Measurements from ENCODE around the gene MYL6B.
"Not testable (repeated sequence)": the region's sequence is repeated elsewhere in the genome, so short reads cannot be mapped to it uniquely, and the experiment has no call there.

Gene MYL6B

DNA sequence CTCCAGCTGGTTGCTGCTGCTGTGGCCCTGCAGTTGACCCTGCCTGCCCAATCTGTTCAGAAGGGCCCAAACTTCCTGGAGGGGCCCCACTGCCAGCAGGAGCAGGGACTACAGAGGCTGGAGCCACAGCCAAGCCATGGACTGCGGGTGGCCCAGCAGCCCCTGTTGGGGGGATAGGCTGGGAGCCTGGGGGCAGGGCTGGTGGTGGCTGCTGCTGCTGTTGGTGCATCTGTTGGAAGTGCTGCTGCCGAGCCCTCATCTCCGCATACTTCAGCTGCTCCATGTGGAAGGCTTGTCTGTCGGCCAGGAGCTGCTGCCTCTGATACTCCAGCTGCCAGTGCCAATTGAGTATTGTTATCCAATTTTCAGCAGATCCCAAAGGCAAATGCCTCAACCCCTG lies 13.0 kb downstream of the MYL6B start:
- no peak for DNase-seq (ENCODE audit: low read depth in 2 of 2)

DNA sequence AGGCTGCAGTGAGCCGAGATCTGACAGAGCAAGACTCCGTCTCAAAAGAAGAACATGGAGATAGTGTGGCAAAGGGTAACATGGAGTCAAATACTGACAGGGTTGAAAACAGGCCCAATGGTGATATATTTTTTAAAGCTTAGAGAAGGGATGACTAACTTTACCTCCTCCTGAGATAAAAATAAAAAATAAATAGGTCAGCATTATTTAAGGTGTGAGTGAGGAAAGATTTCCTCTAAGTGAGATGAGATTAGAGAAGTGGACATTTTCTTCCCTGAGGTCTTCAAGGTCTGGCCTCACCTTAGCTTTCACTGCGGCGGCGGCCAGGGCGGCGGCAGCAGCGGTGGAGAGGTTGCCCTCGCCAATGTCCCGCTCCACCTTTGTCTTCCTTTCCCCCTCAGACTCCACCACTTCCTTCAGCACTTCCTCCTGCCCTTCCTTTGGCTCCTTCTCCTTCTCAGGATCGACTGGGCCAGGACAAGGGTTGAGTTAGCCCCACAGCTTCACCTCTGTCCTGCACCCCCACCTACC lies 16.9 kb downstream of the MYL6B start:
- no peak for DNase-seq (ENCODE audit: low read depth in 2 of 2)

DNA sequence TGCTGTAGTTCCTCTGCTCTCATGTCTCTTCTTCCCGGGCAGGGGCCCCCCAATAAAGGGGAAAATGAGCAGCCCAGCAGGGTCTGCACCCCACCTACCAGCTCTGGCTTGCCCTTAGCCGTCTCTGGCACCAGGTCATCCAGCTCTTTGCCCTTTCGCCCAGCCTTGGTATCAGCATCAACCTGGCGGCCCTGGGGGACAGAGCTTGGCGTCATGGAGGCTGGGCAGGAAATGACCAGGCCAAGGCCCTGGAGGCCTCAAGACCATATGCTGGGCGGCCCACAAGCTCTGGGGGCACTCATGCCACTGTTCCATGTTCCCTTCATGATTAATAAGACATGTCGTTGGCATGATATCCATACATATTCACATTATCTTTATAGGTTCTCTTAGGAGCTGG lies 20.5 kb downstream of the MYL6B start:
- no peak for DNase-seq (ENCODE audit: low read depth in 2 of 2)

DNA sequence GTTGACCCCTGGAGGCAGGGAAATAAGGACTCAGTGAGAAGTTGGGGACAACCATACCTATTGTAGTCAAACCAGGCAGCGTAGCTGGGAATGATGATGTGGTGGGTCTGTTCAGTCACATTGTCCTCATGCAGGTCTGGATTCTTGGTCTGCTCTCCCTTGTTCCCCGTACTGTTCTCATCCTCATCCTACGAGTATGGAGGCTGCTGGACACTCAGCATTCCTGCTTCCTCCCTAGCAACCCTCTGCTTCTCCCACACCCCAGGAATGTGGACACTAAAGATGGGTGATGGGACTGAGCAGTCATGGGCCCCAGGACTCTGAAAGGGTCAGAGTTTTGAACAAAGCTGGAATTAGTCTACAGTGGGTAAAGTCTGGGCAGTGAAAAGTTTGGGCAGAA lies 26.0 kb downstream of the MYL6B start:
- DNase-seq (ENCODE audit: low read depth in 2 of 2), result no peak

DNA sequence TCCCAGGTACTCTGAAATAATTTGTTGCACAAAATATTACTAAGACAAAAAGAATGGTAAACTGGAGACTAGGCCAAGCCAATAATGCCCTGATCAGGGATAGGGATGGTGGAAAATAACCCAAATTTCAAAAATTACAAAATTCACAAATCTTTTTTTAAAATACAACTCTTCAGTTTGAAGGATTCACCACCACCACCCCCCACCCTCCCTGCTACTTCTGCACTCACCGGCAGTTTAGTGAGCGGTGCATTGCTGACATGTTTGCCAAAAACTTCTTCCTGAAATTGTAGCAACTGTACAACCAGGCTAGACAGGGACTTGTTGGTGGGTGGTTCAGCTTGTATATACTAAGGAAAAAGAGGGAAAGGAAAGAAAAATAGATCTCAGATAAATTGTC lies 34.6 kb downstream of the MYL6B start:
- DNase-seq (ENCODE audit: low read depth in 2 of 2), result no peak

DNA sequence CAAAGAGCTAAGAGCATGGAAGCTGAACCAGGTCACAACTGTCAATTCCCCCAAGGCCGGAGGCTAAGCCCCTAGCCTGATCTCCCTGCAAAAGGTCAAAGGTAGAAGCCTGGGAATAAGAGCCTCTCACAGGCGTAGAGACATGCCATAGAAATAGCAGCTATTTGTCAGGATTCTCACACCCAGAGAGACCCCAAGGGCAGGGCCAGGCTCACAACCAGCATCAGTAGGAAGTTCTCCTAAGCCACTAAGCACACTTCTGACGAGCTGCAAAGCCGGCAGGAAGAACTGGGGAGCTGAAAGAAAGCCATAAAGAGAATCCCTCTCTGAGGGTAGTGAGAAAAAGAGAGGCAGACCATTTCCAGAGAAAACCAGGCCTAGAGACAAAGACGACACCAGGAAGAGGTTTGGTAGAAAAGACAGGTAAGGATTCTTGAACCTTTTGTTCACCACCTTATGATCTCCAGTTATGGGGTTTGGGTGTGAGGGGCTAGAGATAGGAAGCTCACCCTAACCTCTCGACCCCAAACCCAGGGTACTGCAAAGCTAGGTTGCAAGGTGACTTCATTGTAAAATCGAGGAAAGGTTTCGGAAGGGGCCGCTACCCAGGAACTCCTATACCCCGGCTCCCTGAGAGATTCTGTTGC lies 35.9 kb downstream of the MYL6B start:
- no peak for DNase-seq (ENCODE audit: low read depth in 2 of 2)

GRCh38 chr12:56188778-56189098 lies 36.4 kb downstream of the MYL6B start:
- DNase-seq (ENCODE audit: low read depth in 2 of 2), result no peak

GRCh38 chr12:56189099-56189917 lies 36.9 kb downstream of the MYL6B start, which contains the start of gene SMARCC2:
Gene SMARCC2 (minus strand): TSS chr12:56189483. CDS start chr12:56189461, 22 bp downstream.
- peak; percentile 73 for DNase-seq (ENCODE audit: low read depth in 2 of 2)

GRCh38 chr12:56189918-56190694 lies 37.7 kb downstream of the MYL6B start:
- peak; percentile 76 to 88 for DNase-seq (ENCODE audit: low read depth in 2 of 2)

- no peak for DNase-seq (ENCODE audit: low read depth in 2 of 2)
These were observed 38.3 kb downstream of the MYL6B start for GRCh38 chr12:56190695-56191155.

GRCh38 chr12:56192582-56192981 lies 40.2 kb downstream of the MYL6B start:
- DNase-seq (ENCODE audit: low read depth in 2 of 2), result no peak

DNA sequence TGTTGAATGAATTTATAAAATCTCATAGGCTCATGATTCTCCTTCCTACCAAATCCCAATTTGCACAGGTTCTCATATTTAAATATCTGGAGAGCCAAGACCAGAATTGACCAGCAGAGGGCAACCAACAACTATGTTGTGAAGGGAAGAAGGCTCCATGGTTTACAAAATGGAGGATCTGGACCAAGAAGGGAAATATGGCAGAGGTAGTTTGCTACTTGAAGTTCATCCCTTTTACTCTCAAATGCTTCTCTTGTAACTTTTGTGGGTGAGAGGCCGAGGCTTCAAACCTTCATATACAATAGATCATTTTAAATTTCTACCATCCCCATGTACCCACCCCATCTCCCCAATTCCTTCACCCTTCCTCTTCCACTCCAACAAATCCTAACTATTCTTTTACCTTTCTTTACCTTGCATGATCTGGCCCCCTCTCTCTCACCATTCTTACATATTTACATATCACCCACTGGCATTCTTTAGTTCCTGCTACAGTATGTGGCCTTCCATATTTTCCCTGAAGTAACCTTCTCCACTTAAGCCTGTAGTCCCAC lies 40.7 kb downstream of the MYL6B start:
- DNase-seq (ENCODE audit: low read depth in 2 of 2), result peak; percentile 34 to 56

DNA sequence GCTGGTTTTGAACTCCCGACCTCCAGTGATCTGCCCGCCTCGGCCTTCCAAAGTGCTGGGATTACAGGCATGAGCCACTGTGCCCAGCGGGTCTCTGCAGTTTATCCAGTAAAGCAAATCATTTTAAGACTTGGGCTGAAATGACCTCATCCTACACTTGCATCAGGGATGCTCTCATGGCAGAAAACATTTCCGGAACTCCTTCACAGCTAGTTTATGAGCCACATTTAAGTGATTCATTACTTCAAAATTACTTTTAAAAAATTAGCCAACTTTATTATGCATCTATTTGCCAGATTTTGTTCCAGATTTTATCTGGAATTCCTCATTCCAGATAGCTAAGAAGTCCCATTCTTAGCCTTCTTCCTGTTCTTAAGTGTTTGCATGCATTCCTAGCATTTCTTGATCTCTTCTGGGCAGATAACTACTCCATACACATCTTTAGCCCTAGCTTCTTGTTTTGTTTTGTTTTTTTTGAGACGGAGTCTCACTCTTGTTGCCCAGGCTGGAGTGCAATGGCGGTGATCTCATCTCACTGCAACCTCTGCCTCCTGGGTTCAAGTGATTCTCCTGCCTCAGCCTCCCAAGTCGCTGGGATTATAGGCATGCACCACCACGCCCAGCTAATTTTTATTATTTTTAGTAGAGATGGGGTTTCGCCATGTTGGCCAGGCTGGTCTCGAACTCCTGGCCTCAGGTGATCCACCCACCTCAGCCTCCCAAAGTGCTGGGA lies 44.6 kb downstream of the MYL6B start:
- DNase-seq (ENCODE audit: low read depth in 2 of 2), result not testable (repeated sequence)

DNA sequence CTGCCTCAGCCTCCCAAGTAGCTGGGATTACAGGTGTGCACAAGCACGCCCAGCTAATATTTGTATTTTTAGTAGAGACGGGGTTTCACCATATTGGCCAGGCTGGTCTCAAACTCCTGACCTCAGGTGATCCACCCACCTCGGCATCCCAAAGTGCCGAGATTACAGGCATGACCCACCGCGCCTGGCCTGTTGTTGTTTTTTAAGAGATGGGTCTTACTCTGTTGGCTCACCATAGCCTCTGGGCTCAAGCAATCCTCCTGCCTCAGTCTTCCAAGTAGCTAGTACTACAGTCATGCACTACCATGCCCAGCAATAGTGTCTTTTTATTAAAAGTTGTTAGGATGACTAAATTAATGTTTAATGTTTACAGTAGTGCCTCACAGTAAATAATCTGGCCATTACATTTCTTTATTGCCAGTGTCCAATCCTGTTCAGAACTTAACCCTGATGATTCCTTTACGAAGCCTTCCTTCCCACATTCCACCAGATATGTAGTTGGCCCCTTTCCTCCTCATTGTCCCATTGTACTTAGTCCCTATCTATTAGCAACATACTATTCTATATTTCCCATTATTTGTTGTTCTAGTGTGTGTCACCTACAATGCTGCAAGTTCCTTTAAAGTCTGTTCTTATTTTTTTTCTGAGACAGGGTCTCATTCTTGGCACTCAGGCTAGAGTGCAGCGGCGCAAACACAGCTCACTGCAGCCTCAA lies 45.7 kb downstream of the MYL6B start:
- DNase-seq (ENCODE audit: low read depth in 2 of 2), result no peak

DNA sequence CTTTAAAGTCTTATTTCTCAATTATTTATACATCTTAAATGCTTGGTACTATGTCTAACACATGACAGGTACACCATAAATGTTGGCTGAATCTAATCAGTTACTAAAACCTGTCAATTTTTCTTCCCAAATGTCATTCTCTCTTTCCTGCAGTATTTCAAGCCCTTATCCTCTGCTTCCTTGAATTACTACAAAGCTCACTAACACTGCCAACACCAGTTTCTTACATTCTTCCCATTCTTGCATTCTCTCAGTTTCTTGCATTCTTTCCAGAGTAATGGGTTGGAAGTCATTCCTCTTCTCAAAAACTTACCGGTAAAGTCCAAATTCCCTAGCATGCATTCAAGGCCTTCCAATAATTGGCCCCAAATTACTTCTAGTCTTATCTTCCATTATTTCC lies 46.4 kb downstream of the MYL6B start:
- no peak for DNase-seq (ENCODE audit: low read depth in 2 of 2)

DNA sequence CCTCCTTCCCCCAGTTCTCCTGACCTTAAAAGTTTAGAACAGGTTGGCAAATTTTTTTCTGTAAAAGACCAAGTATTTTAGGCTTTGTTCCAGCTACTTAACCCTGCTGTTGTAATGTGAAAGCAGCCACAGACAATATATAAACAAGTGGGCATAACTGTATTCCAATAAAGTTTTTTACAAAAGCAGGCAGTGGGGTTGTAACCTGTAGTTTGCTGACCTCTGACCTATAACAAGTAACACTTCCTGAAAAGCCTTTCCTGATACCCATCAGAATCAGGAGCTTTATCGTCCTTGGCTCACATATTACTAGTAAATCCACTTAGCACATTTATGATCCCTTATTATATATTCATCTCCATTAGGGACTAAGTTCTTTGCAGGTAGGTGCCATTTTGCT lies 50.0 kb downstream of the MYL6B start:
- no peak for DNase-seq (ENCODE audit: low read depth in 2 of 2)

- no peak for DNase-seq (ENCODE audit: low read depth in 2 of 2)
These were observed 50.5 kb downstream of the MYL6B start for GRCh38 chr12:56202838-56203237.

DNA sequence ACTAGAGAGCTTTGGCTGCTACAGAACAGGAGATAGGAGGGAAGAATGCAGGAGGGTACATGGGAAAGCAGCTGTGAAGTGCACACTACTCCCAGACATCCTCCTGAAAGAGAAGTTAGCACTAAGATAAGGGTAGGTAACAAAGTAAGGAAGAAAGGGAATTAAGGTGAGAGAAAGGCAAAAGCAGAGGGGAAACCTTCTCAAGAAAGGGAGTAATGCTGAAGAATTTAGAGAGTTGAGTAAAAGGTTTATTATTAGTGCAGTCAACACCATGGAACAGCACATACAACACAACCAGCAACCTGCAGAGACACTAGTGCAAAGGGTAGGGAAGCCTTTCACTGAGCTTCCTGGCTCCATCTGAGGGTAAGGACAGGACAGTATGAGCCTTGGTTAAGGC lies 51.9 kb downstream of the MYL6B start:
- no peak for DNase-seq (ENCODE audit: low read depth in 2 of 2)

DNA sequence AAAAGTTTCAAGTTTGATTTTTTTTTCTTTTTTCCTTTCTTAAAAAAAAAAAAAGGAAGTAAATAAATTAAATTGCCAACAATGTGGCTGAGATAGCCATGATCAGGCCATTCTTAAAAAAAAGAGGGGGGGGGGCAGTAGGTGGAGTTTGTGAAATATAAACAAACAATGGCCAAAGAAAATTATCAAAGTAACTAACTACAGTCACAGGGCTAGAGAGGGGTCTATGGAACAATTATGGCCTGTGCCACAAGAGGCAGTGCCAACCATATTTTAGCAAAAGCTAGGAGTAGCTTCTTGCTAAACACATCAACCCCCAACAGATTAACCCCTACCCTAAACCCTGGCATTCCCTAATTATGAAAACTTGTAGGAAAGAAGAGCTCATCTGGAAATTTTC lies 53.1 kb downstream of the MYL6B start:
- no peak for DNase-seq (ENCODE audit: low read depth in 2 of 2)

GRCh38 chr12:56206452-56207166 lies 54.2 kb downstream of the MYL6B start:
- DNase-seq (ENCODE audit: low read depth in 2 of 2), result no peak
